Ishikawa (cell line): ENCODE results near the gene LCP1.

ENCODE experiments used
- CEBPB ChIP-seq: IDR thresholded peaks from 2 replicates; pipeline ENCODE4 v1.6.1; 2012
- CREB1 ChIP-seq: IDR thresholded peaks from 2 replicates; pipeline ENCODE4 v1.6.1; 2012; ENCODE audit warnings: low read depth
- EGR1 ChIP-seq: IDR thresholded peaks from 2 replicates; pipeline ENCODE4 v1.6.1; 2012
- EP300 ChIP-seq: IDR thresholded peaks from 2 replicates; pipeline ENCODE4 v1.6.1; 2012; ENCODE audit warnings: borderline replicate concordance
- FOXM1 ChIP-seq: IDR thresholded peaks from 2 replicates; pipeline ENCODE4 v1.6.1; 2012; ENCODE audit warnings: low read depth, borderline replicate concordance
- MAX ChIP-seq: IDR thresholded peaks from 2 replicates; pipeline ENCODE4 v1.6.1; 2012
- NFIC ChIP-seq: IDR thresholded peaks from 2 replicates; pipeline ENCODE4 v1.6.1; 2012
- RAD21 ChIP-seq: IDR thresholded peaks from 2 replicates; pipeline ENCODE4 v1.6.1; 2012; ENCODE audit warnings: low read depth
- TAF1 ChIP-seq: IDR thresholded peaks from 2 replicates; pipeline ENCODE4 v1.6.1; 2012; ENCODE audit warnings: low read depth, mild to moderate bottlenecking
- TCF12 ChIP-seq: IDR thresholded peaks from 2 replicates; pipeline ENCODE4 v1.6.1; 2012; ENCODE audit warnings: low read depth
- TEAD4 ChIP-seq: IDR thresholded peaks from 2 replicates; pipeline ENCODE4 v1.6.1; 2012
- USF1 ChIP-seq: IDR thresholded peaks from 2 replicates; pipeline ENCODE4 v1.6.1; 2012
- YY1 ChIP-seq: IDR thresholded peaks from 2 replicates; pipeline ENCODE4 v1.6.1; 2012; ENCODE audit warnings: low read depth
- ZBTB7A ChIP-seq: IDR thresholded peaks from 2 replicates; pipeline ENCODE4 v1.6.1; 2012; ENCODE audit warnings: low read depth
- TF ChIP-seq, protein P1 (sequence below): IDR thresholded peaks from 2 replicates; pipeline ENCODE4 v1.6.1; 2012; ENCODE audit warnings: low read depth, mild to moderate bottlenecking

Gene LCP1

DNA sequence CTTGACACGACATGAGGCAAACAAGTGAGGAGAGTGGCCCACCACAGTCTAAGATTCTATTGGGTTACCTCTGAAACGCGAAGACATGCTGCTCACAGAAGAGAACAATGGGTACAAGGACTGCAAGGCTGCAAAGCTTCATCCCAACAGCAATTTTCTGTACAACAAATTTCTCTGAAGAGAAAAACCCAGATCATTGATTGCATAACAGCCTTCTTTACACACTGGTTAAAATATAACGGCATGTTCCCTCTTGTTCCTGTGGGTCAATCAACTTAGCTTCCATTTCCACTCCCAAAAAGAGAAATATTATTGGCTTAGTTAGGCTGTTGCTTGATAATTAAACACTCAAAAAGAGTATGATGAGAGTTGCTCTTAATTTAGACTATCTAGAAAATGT is 77.1 kb downstream of the LCP1 start, which contains the start of gene CPB2:
Gene CPB2 (minus strand): TSS at position 166 of the 400 bp plus-strand sequence. CDS start 24 bp downstream, at position 142.
- TF ChIP-seq USF1 = no peak
- TF ChIP-seq EP300 = no peak
- no peak for TF ChIP-seq EGR1
- no peak for TF ChIP-seq RAD21
- no peak for TF ChIP-seq CREB1
- TF ChIP-seq, protein P1, sequence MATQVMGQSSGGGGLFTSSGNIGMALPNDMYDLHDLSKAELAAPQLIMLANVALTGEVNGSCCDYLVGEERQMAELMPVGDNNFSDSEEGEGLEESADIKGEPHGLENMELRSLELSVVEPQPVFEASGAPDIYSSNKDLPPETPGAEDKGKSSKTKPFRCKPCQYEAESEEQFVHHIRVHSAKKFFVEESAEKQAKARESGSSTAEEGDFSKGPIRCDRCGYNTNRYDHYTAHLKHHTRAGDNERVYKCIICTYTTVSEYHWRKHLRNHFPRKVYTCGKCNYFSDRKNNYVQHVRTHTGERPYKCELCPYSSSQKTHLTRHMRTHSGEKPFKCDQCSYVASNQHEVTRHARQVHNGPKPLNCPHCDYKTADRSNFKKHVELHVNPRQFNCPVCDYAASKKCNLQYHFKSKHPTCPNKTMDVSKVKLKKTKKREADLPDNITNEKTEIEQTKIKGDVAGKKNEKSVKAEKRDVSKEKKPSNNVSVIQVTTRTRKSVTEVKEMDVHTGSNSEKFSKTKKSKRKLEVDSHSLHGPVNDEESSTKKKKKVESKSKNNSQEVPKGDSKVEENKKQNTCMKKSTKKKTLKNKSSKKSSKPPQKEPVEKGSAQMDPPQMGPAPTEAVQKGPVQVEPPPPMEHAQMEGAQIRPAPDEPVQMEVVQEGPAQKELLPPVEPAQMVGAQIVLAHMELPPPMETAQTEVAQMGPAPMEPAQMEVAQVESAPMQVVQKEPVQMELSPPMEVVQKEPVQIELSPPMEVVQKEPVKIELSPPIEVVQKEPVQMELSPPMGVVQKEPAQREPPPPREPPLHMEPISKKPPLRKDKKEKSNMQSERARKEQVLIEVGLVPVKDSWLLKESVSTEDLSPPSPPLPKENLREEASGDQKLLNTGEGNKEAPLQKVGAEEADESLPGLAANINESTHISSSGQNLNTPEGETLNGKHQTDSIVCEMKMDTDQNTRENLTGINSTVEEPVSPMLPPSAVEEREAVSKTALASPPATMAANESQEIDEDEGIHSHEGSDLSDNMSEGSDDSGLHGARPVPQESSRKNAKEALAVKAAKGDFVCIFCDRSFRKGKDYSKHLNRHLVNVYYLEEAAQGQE = no peak
- TF ChIP-seq CEBPB = no peak
- TF ChIP-seq MAX = no peak
- TF ChIP-seq YY1 = no peak
- no peak for TF ChIP-seq TEAD4
- TF ChIP-seq NFIC = no peak
- TF ChIP-seq FOXM1 = no peak
- TF ChIP-seq TAF1 = no peak
- TF ChIP-seq TCF12 = no peak
- no peak for TF ChIP-seq ZBTB7A

GRCh38 chr13:46103037-46103436 is 78.9 kb downstream of the LCP1 start:
- no peak for TF ChIP-seq RAD21
- TF ChIP-seq, protein P1 = no peak
- no peak for TF ChIP-seq EP300
- TF ChIP-seq USF1 = no peak
- TF ChIP-seq ZBTB7A = no peak
- no peak for TF ChIP-seq MAX
- TF ChIP-seq TAF1 = no peak
- TF ChIP-seq FOXM1 = no peak
- TF ChIP-seq CREB1 = no peak
- no peak for TF ChIP-seq YY1
- TF ChIP-seq EGR1 = no peak
- no peak for TF ChIP-seq NFIC
- TF ChIP-seq TCF12 = no peak
- no peak for TF ChIP-seq TEAD4
- TF ChIP-seq CEBPB = no peak

GRCh38 chr13:46102255-46102605 is 79.7 kb downstream of the LCP1 start:
- TF ChIP-seq TEAD4 (no peak), RAD21 (no peak), TAF1 (no peak), YY1 (no peak), USF1 (no peak), ZBTB7A (no peak), EP300 (no peak), EGR1 (no peak), TCF12 (no peak), CEBPB (no peak), NFIC (no peak), CREB1 (no peak), FOXM1 (no peak), MAX (no peak)
- TF ChIP-seq, protein P1 = no peak
